Bronchial epithelial cell (primary cell): ENCODE results near the gene CNOT1. TPM values are rescaled to one million over a fixed set of nuclear protein-coding genes. Genes with fewer than 3 reads are reported as not detected.

ENCODE experiments used
- DNase-seq: peaks from one replicate; pipeline ENCODE4 v3.0.0-alpha.2; 2010; ENCODE audit warnings: low read depth
- FAIRE-seq: peaks from 2 replicates; lab custom pipeline; 2011; peaks lifted over from hg19 to GRCh38; lab: Jason Lieb, UNC
- H3K27me3 ChIP-seq: 2 replicates; pipeline ENCODE4 v1.5.1; 2011; ENCODE audit warnings: low read length; ENCODE audit not compliant: control insufficient read depth, insufficient read depth
- H3K36me3 ChIP-seq: 2 replicates; pipeline ENCODE4 v1.5.1; 2011; ENCODE audit warnings: low read length; ENCODE audit not compliant: control insufficient read depth, insufficient read depth
- H3K4me3 ChIP-seq: 2 replicates; pipeline ENCODE4 v1.5.1; 2011; ENCODE audit warnings: mild to moderate bottlenecking, low read depth, low read length, control low read depth
- total RNA-seq: library from RNA; depleted of rRNA; stranded (reverse); fragments of >200 nt; gene quantifications from 2 replicates; pipeline ENCODE4 v1.2.1, GENCODE V29; 2014
- TF ChIP-seq, protein P1 (sequence below): IDR thresholded peaks from 2 replicates; pipeline ENCODE4 v1.5.1; 2011; ENCODE audit warnings: mild to moderate bottlenecking, moderate library complexity, low read length, control low read depth, inconsistent platforms; ENCODE audit not compliant: insufficient read depth, severe bottlenecking

Gene CNOT1
- total RNA-seq, 1 donor from 2014 or later, result 113 TPM

DNA sequence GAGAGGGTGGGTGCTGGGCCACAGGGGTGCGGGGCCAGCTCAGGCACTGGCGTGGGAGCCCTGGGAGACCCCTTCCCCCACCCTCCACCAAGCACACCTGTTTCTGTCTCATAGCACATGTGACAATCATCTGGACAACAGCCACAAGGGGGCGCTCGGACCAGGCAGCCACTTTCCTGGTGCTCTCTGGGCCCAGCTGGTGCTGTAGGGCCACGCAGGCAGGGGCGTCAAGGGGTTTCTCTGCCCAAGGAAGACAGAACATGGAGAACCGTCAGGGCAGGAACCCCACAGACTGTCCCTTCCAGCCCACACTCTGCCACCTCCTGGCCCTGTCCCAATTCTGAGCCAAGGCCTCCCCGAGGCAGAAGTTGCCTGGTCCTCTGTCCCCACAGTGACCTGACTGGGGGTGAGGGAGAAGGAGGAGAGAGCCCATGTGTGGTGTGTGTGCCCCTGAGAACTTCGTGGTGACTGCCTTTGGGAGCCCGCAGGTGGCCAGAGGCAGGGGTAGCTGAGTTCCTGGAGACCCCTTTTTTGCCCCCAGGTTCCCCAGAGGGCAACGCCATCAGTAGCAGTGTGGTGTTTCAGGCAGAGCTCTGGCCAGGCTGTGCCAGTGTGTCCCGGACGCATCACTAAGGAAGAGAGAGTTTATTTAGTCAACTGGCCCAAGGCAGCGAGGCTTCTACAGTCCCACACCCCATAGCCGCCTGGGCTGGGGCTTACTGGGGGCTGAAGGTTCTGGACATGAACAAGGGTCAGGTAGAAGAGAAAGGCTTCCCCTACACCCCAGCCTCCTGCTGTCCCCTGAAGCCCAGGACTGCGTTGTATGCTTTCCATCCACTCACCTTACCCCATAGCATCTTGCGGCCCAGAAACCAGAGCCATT, 117.5 kb downstream of the CNOT1 start:
- Histone ChIP-seq H3K36me3 (peaks cover 3% of the 10 kb centered on the region), H3K27me3 (no peaks in the 10 kb centered on the region), H3K4me3 (no peak overlapping the region)
- FAIRE-seq (no peak), DNase-seq (peak; percentile 44)
- TF ChIP-seq, protein P1, sequence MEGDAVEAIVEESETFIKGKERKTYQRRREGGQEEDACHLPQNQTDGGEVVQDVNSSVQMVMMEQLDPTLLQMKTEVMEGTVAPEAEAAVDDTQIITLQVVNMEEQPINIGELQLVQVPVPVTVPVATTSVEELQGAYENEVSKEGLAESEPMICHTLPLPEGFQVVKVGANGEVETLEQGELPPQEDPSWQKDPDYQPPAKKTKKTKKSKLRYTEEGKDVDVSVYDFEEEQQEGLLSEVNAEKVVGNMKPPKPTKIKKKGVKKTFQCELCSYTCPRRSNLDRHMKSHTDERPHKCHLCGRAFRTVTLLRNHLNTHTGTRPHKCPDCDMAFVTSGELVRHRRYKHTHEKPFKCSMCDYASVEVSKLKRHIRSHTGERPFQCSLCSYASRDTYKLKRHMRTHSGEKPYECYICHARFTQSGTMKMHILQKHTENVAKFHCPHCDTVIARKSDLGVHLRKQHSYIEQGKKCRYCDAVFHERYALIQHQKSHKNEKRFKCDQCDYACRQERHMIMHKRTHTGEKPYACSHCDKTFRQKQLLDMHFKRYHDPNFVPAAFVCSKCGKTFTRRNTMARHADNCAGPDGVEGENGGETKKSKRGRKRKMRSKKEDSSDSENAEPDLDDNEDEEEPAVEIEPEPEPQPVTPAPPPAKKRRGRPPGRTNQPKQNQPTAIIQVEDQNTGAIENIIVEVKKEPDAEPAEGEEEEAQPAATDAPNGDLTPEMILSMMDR, result peak; percentile 86

GRCh38 chr16:58510776-58511628, 118.6 kb downstream of the CNOT1 start:
- Histone ChIP-seq H3K36me3 (no peaks in the 10 kb centered on the region), H3K27me3 (no peaks in the 10 kb centered on the region), H3K4me3 (no peak overlapping the region)
- DNase-seq, result no peak
- no peak for FAIRE-seq
- TF ChIP-seq, protein P1, result no peak

DNA sequence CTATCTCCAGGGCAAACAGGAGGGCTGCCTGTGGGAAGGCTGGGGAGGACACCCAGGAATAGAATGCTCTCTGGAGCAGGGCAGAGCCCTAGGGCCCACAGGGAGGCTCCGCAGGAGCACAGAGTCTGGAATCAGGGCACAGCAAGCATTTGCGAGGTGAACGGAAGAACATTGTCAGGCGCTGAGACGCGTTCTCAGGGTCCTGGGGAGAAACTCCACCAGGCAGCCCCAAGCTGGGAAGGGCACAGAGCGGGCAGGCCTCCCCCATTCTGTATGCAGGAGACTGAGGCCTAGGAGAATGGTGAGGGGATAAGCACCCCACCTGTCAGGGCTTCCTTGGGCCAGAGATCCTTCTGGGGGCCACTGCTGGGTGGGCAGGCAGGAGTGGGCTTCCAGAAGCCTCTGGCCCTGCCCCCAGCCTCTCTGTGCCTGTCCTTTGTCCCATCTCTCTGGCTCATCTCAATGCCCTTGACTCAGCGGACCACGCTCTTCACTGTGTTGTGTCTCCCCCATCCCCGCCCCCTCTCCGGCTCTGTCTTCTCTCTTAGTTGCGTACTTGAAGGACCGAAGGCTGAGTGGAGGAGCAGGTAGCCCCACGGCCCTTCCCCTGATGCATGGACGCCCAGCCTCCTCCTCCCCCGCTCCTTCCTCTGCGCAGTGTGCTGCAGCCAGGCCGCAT, 119.4 kb downstream of the CNOT1 start:
- FAIRE-seq, result no peak

GRCh38 chr16:58509256-58510096, 120.2 kb downstream of the CNOT1 start:
- DNase-seq, result no peak
- FAIRE-seq, result no peak
- Histone ChIP-seq H3K27me3 (no peaks in the 10 kb centered on the region), H3K4me3 (no peak overlapping the region), H3K36me3 (no peaks in the 10 kb centered on the region)
- TF ChIP-seq, protein P1, result no peak

More for the DNA sequence above, 119.4 kb downstream of the CNOT1 start:
- Histone ChIP-seq H3K4me3 (no peak overlapping the region), H3K27me3 (no peaks in the 10 kb centered on the region), H3K36me3 (no peaks in the 10 kb centered on the region)
- DNase-seq, result no peak
- TF ChIP-seq, protein P1, result no peak

- TF ChIP-seq, protein P1, result no peak
- DNase-seq (no peak), FAIRE-seq (no peak)
- no peaks in the 10 kb centered on the region for H3K36me3 ChIP-seq
- no peaks in the 10 kb centered on the region for H3K27me3 ChIP-seq
- H3K4me3 ChIP-seq, result no peak overlapping the region
Measured at GRCh38 chr16:58508671-58509251, 120.9 kb downstream of the CNOT1 start.
